Measurements from ENCODE around the gene RNASE4. TPM values are rescaled to one million over a fixed set of nuclear protein-coding genes. Genes with fewer than 3 reads are reported as not detected.

Gene RNASE4
- polyA plus RNA-seq, 1 of the 3 experiments (the other 2 are of a cell fraction), result 11.6 TPM

DNA sequence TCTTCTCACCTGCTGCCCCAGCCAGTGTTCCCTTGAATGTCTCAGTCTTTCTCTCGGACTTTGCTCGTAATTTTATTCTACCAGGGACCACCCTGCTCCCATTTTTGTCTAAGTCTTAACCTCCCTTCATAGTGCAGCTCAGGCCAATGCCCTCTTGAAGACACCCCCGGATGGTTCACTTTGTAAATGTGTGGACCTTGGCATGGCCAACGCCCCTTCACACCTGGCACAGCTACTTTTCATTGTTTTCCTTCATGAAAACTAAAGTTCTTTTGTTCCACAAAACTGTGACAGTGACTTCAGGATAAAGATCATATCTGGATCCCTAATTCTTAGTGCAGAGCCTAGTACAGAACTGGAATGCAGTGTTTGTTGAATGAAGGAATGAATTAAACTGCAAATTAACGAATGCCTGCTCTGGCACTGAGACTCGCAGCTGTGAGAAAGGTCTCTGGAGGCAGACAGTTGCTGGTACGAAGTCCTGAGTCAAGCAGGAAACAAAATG is 3.5 kb upstream of the RNASE4 start:
- 4% methylated on average over 7 of the region's 7 CpGs for WGBS (ENCODE audit: low lambda C conversion rate)
- H3K27ac ChIP-seq (ENCODE audit: low read depth in 2 of 2, low read length in 1 of 2), result peak overlapping the region; percentile 43 to 98; a peak in 3 of 4 replicates

DNA sequence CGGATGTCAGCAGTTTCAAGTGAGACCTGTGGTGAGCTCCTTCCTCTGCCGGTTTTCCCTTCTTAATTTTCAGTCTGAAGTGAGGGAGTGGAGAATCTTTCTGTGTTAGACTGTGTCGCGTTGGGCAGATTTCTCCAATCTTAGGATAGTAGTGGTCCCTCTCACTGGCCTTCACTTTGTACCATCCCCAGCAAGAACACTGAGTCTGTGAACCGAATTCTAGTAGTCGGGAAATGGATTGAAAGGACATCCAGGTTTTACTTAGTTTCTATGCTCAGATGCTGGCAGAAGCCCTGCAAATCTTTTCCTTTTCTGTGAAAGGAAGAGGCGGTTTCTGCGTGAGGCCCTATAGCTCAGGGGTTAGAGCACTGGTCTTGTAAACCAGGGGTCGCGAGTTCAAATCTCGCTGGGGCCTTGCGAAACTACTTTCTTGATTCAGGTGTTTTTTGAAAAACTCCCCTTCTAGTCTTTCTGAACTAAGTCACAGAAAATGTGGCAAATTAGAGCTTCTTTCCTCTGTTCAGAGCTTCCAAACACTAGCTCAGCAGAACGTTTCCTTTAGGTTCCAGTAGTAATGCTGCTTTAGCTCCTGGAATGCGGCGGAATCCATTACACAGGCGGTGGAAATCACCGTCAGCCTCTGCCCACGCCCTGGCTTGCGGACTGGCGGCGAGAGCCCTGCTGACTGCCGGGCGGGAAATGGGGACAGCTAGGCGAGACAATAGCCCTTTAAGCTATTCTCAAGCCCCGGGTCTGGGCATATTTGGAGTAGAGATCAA is 2.8 kb upstream of the RNASE4 start:
- H3K4me3 ChIP-seq (ENCODE audit: low read depth in 2 of 2, low read length in 1 of 2), result peak overlapping the region; percentile 93 to 97
- H3K4me2 ChIP-seq, result peak overlapping the region; percentile 97
- H3K9ac ChIP-seq, result peak overlapping the region; percentile 97
- TF ChIP-seq, protein P1, sequence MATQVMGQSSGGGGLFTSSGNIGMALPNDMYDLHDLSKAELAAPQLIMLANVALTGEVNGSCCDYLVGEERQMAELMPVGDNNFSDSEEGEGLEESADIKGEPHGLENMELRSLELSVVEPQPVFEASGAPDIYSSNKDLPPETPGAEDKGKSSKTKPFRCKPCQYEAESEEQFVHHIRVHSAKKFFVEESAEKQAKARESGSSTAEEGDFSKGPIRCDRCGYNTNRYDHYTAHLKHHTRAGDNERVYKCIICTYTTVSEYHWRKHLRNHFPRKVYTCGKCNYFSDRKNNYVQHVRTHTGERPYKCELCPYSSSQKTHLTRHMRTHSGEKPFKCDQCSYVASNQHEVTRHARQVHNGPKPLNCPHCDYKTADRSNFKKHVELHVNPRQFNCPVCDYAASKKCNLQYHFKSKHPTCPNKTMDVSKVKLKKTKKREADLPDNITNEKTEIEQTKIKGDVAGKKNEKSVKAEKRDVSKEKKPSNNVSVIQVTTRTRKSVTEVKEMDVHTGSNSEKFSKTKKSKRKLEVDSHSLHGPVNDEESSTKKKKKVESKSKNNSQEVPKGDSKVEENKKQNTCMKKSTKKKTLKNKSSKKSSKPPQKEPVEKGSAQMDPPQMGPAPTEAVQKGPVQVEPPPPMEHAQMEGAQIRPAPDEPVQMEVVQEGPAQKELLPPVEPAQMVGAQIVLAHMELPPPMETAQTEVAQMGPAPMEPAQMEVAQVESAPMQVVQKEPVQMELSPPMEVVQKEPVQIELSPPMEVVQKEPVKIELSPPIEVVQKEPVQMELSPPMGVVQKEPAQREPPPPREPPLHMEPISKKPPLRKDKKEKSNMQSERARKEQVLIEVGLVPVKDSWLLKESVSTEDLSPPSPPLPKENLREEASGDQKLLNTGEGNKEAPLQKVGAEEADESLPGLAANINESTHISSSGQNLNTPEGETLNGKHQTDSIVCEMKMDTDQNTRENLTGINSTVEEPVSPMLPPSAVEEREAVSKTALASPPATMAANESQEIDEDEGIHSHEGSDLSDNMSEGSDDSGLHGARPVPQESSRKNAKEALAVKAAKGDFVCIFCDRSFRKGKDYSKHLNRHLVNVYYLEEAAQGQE (IDR thresholded peaks at IDR 0.05; ENCODE audit: low read depth, low read length), result 0 out of 2 replicates have a peak, but pooled peaks have one; percentile 18
- TF ChIP-seq, protein P2, sequence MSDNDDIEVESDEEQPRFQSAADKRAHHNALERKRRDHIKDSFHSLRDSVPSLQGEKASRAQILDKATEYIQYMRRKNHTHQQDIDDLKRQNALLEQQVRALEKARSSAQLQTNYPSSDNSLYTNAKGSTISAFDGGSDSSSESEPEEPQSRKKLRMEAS (IDR thresholded peaks at IDR 0.05; ENCODE audit: low read depth), result no peak; the same call in 1 of the 2 replicates
- no peak for TF ChIP-seq TAF1 (IDR thresholded peaks at IDR 0.05; ENCODE audit: borderline replicate concordance, low read depth, low read length)
- TF ChIP-seq GATA2 (CRISPR knock-in tag; IDR thresholded peaks at IDR 0.05), result no peak
- TF ChIP-seq RXRA (IDR thresholded peaks at IDR 0.05; ENCODE audit: borderline replicate concordance, low read depth), result peak; percentile 35; the same call in 1 of the 2 replicates
- TF ChIP-seq RCOR1 (IDR thresholded peaks at IDR 0.05; ENCODE audit: low read length), result peak; percentile 51; the same call in 1 of the 2 replicates
- TF ChIP-seq FOXJ3 (CRISPR knock-in tag; IDR thresholded peaks at IDR 0.05), result no peak
- no peak for TF ChIP-seq SIN3A (IDR thresholded peaks at IDR 0.05; ENCODE audit: borderline replicate concordance, low read depth, low read length)
- TF ChIP-seq JUND (IDR thresholded peaks at IDR 0.05), result no peak
- TF ChIP-seq, protein P3, sequence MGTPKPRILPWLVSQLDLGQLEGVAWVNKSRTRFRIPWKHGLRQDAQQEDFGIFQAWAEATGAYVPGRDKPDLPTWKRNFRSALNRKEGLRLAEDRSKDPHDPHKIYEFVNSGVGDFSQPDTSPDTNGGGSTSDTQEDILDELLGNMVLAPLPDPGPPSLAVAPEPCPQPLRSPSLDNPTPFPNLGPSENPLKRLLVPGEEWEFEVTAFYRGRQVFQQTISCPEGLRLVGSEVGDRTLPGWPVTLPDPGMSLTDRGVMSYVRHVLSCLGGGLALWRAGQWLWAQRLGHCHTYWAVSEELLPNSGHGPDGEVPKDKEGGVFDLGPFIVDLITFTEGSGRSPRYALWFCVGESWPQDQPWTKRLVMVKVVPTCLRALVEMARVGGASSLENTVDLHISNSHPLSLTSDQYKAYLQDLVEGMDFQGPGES (IDR thresholded peaks at IDR 0.05; ENCODE audit: low read depth, low read length), result no peak
- TF ChIP-seq EP300 (IDR thresholded peaks at IDR 0.05; ENCODE audit: borderline replicate concordance in 1 of 2, low read depth in 1 of 2, low read length in 1 of 2), result peak in 1 of 2 experiments; percentile 33; a peak in 1 of 4 replicates
- TF ChIP-seq, protein P4, sequence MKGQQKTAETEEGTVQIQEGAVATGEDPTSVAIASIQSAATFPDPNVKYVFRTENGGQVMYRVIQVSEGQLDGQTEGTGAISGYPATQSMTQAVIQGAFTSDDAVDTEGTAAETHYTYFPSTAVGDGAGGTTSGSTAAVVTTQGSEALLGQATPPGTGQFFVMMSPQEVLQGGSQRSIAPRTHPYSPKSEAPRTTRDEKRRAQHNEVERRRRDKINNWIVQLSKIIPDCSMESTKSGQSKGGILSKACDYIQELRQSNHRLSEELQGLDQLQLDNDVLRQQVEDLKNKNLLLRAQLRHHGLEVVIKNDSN (IDR thresholded peaks at IDR 0.05; ENCODE audit: borderline replicate concordance, low read depth), result no peak
- TF ChIP-seq NFIC (IDR thresholded peaks at IDR 0.05; ENCODE audit: borderline replicate concordance), result 0 out of 2 replicates have a peak, but pooled peaks have one; percentile 5
- no peak for TF ChIP-seq MXI1 (IDR thresholded peaks at IDR 0.05; ENCODE audit: low read depth, low read length)
- 0 out of 2 replicates have a peak, but pooled peaks have one; percentile 8 for TF ChIP-seq TCF12 (IDR thresholded peaks at IDR 0.05)
- peak; percentile 20 for TF ChIP-seq CHD2 (IDR thresholded peaks at IDR 0.05; ENCODE audit: low read length, partially characterized antibody)
- TF ChIP-seq NRF1 (IDR thresholded peaks at IDR 0.05; ENCODE audit: low read depth, low read length), result no peak
- TF ChIP-seq YY1 (IDR thresholded peaks at IDR 0.05; ENCODE audit: low read depth), result 0 out of 2 replicates have a peak, but pooled peaks have one; percentile 12
- TF ChIP-seq MEF2A (IDR thresholded peaks at IDR 0.05; ENCODE audit: borderline replicate concordance, low read depth), result no peak

More for the DNA sequence above, 3.5 kb upstream of the RNASE4 start:
- Histone ChIP-seq H3K4me3 (ENCODE audit: low read depth in 2 of 2, low read length in 1 of 2) (peak overlapping the region; percentile 93 to 97), H3K4me2 (peak overlapping the region; percentile 97), H3F3A (replicated peaks; ENCODE audit: insufficient read depth) (peaks cover 39% of the 10 kb centered on the region), H3K4me1 (ENCODE audit: control insufficient read depth in 1 of 2, insufficient read depth in 2 of 2, low read depth in 1 of 2, low read length in 1 of 2) (peaks cover 5 to 26% of the 10 kb centered on the region in 2 experiments; a peak in 3 of 4 replicates), H3K9me2 (no peaks in the 10 kb centered on the region), H4K20me1 (ENCODE audit: insufficient read depth) (no peaks in the 10 kb centered on the region), H3K79me2 (ENCODE audit: insufficient read depth) (no peaks in the 10 kb centered on the region), H3K9ac (peak overlapping the region; percentile 97; the same call in 1 of the 2 replicates), H2AFZ (ENCODE audit: low read depth) (peak overlapping the region; percentile 97), H3K36me3 (replicated peaks in 1 of 2; ENCODE audit: control insufficient read depth in 1 of 2, insufficient read depth in 2 of 2, low read length in 1 of 2) (no peaks in the 10 kb centered on the region), H3K27me3 (ENCODE audit: insufficient read depth) (peaks cover 17% of the 10 kb centered on the region), H3K9me3 (no peaks in the 10 kb centered on the region)
- ChIA-PET CTCF (interaction anchor here (0.8 to 5.5 kb wide), 8 partner anchors 10 to 290 kb away, joined by 3 to 25 read pairs (median 4); no protein-coding TSS in a partner anchor), POLR2A (no interaction called here)
- no peak for DNase-seq
- TF ChIP-seq RCOR1 (IDR thresholded peaks at IDR 0.05; ENCODE audit: low read length) (no peak), FOXJ3 (CRISPR knock-in tag; IDR thresholded peaks at IDR 0.05) (no peak), CHD2 (IDR thresholded peaks at IDR 0.05; ENCODE audit: low read length, partially characterized antibody) (no peak)

More for the DNA sequence above, 2.8 kb upstream of the RNASE4 start:
- ChIA-PET CTCF (interaction anchor here (0.8 to 5.5 kb wide), 12 partner anchors 10 to 290 kb away, joined by 3 to 25 read pairs (median 3); no protein-coding TSS in a partner anchor), POLR2A (interaction anchor here (1.1 to 1.6 kb wide), 2 partner anchors 226 to 339 kb away, joined by 3 to 4 read pairs; partner anchors contain the start of genes APEX1 and PARP2)
- H2AFZ ChIP-seq (ENCODE audit: low read depth), result peak overlapping the region; percentile 97
- no peaks in the 10 kb centered on the region for H3K9me3 ChIP-seq
- DNase-seq, result peak; percentile 51
- no peaks in the 10 kb centered on the region for H3K36me3 ChIP-seq (replicated peaks in 1 of 2; ENCODE audit: control insufficient read depth in 1 of 2, insufficient read depth in 2 of 2, low read length in 1 of 2)
- H3K4me1 ChIP-seq (ENCODE audit: control insufficient read depth in 1 of 2, insufficient read depth in 2 of 2, low read depth in 1 of 2, low read length in 1 of 2), result peaks cover 5 to 26% of the 10 kb centered on the region in 2 experiments; a peak in 3 of 4 replicates
- H3K27ac ChIP-seq (ENCODE audit: low read depth in 2 of 2, low read length in 1 of 2), result peak overlapping the region; percentile 94 to 98
- peaks cover 12% of the 10 kb centered on the region for H3K27me3 ChIP-seq (ENCODE audit: insufficient read depth)
- no peaks in the 10 kb centered on the region for H4K20me1 ChIP-seq (ENCODE audit: insufficient read depth)
- H3K9me2 ChIP-seq, result no peaks in the 10 kb centered on the region
- under 1% methylated on average over 25 of the region's 25 CpGs for WGBS (ENCODE audit: low lambda C conversion rate)
- H3K79me2 ChIP-seq (ENCODE audit: insufficient read depth), result no peaks in the 10 kb centered on the region
- peaks cover 39% of the 10 kb centered on the region for H3F3A ChIP-seq (replicated peaks; ENCODE audit: insufficient read depth)
